Measurements from ENCODE around the gene DLG5. TPM values are rescaled to one million over a fixed set of nuclear protein-coding genes. Genes with fewer than 3 reads are reported as not detected.
A peak's percentile ranks its signal among the peaks of the same experiment; 100 is the strongest.

Gene DLG5
- polyA plus RNA-seq, 1 of the 3 experiments (the other 2 are of a cell fraction) = 31.3 TPM

GRCh38 chr10:77799352-77799751 is 127.2 kb downstream of the DLG5 start:
- WGBS (ENCODE audit: low lambda C conversion rate) = 93% methylated on average over 5 of the region's 5 CpGs
- Histone ChIP-seq H2AFZ (ENCODE audit: low read depth) (no peak overlapping the region), H3K27ac (ENCODE audit: low read depth in 2 of 2, low read length in 1 of 2) (peak overlapping the region in 1 of 2 experiments; percentile 25; a peak in 1 of 4 replicates), H3K79me2 (ENCODE audit: insufficient read depth) (no peaks in the 10 kb centered on the region), H3K36me3 (replicated peaks in 1 of 2; ENCODE audit: control insufficient read depth in 1 of 2, insufficient read depth in 2 of 2, low read length in 1 of 2) (peaks cover 30 to 63% of the 10 kb centered on the region in 2 experiments), H3K27me3 (ENCODE audit: insufficient read depth) (no peaks in the 10 kb centered on the region), H3K9me3 (no peaks in the 10 kb centered on the region), H4K20me1 (ENCODE audit: insufficient read depth) (no peaks in the 10 kb centered on the region), H3K4me2 (no peak overlapping the region), H3F3A (replicated peaks; ENCODE audit: insufficient read depth) (peaks cover 13% of the 10 kb centered on the region), H3K4me3 (ENCODE audit: low read depth in 2 of 2, low read length in 1 of 2) (no peak overlapping the region), H3K9me2 (no peaks in the 10 kb centered on the region), H3K4me1 (ENCODE audit: control insufficient read depth in 1 of 2, insufficient read depth in 2 of 2, low read depth in 1 of 2, low read length in 1 of 2) (peaks cover 0 to 4% of the 10 kb centered on the region in 2 experiments; a peak in 1 of 4 replicates), H3K9ac (no peak overlapping the region)
- DNase-seq = no peak
- ChIA-PET CTCF (interaction anchor here (0.8 to 1.2 kb wide), 2 partner anchors 9 to 368 kb away, joined by 3 read pairs; no protein-coding TSS in a partner anchor), POLR2A (no interaction called here)
- TF ChIP-seq TAF1 (IDR thresholded peaks at IDR 0.05; ENCODE audit: borderline replicate concordance, low read depth, low read length) = no peak
- TF ChIP-seq NFIC (IDR thresholded peaks at IDR 0.05; ENCODE audit: borderline replicate concordance) = no peak

- Histone ChIP-seq H3K4me2 (no peak overlapping the region), H3K9ac (no peak overlapping the region), H2AFZ (ENCODE audit: low read depth) (no peak overlapping the region), H4K20me1 (ENCODE audit: insufficient read depth) (no peaks in the 10 kb centered on the region), H3F3A (replicated peaks; ENCODE audit: insufficient read depth) (peaks cover 13% of the 10 kb centered on the region), H3K79me2 (ENCODE audit: insufficient read depth) (no peaks in the 10 kb centered on the region), H3K27ac (ENCODE audit: low read depth in 2 of 2, low read length in 1 of 2) (peak overlapping the region in 1 of 2 experiments; percentile 25; a peak in 1 of 4 replicates), H3K9me2 (no peaks in the 10 kb centered on the region), H3K27me3 (ENCODE audit: insufficient read depth) (no peaks in the 10 kb centered on the region), H3K36me3 (replicated peaks in 1 of 2; ENCODE audit: control insufficient read depth in 1 of 2, insufficient read depth in 2 of 2, low read length in 1 of 2) (peaks cover 33 to 64% of the 10 kb centered on the region in 2 experiments), H3K9me3 (no peaks in the 10 kb centered on the region), H3K4me1 (ENCODE audit: control insufficient read depth in 1 of 2, insufficient read depth in 2 of 2, low read depth in 1 of 2, low read length in 1 of 2) (peaks cover 0 to 4% of the 10 kb centered on the region in 2 experiments; a peak in 1 of 4 replicates), H3K4me3 (ENCODE audit: low read depth in 2 of 2, low read length in 1 of 2) (no peak overlapping the region)
- DNase-seq = no peak
- ChIA-PET CTCF (interaction anchor here (0.8 to 1.2 kb wide), 2 partner anchors 9 to 368 kb away, joined by 3 read pairs; no protein-coding TSS in a partner anchor), POLR2A (no interaction called here)
- 86% methylated on average over 2 of the region's 2 CpGs for WGBS (ENCODE audit: low lambda C conversion rate)
- TF ChIP-seq FOSL2 (IDR thresholded peaks at IDR 0.05; ENCODE audit: borderline replicate concordance, low read depth) = peak; percentile 22; the same call in 1 of the 2 replicates
- no peak for TF ChIP-seq TAF1 (IDR thresholded peaks at IDR 0.05; ENCODE audit: borderline replicate concordance, low read depth, low read length)
- no peak for TF ChIP-seq RAD21 (IDR thresholded peaks at IDR 0.05; ENCODE audit: low read length)
Measured at GRCh38 chr10:77798940-77799339, 127.6 kb downstream of the DLG5 start.

GRCh38 chr10:77796311-77796915 is 130.1 kb downstream of the DLG5 start:
- Histone ChIP-seq H3K36me3 (replicated peaks in 1 of 2; ENCODE audit: control insufficient read depth in 1 of 2, insufficient read depth in 2 of 2, low read length in 1 of 2) (peaks cover 29 to 78% of the 10 kb centered on the region in 2 experiments), H3K9ac (no peak overlapping the region), H2AFZ (ENCODE audit: low read depth) (no peak overlapping the region), H3K27me3 (ENCODE audit: insufficient read depth) (no peaks in the 10 kb centered on the region), H3K79me2 (ENCODE audit: insufficient read depth) (no peaks in the 10 kb centered on the region), H3K9me2 (no peaks in the 10 kb centered on the region), H3K4me1 (ENCODE audit: control insufficient read depth in 1 of 2, insufficient read depth in 2 of 2, low read depth in 1 of 2, low read length in 1 of 2) (peaks cover 0 to 4% of the 10 kb centered on the region in 2 experiments; a peak in 1 of 4 replicates), H3K4me3 (ENCODE audit: low read depth in 2 of 2, low read length in 1 of 2) (no peak overlapping the region), H3K9me3 (no peaks in the 10 kb centered on the region), H3K4me2 (no peak overlapping the region), H4K20me1 (ENCODE audit: insufficient read depth) (no peaks in the 10 kb centered on the region), H3F3A (replicated peaks; ENCODE audit: insufficient read depth) (peaks cover 11% of the 10 kb centered on the region), H3K27ac (ENCODE audit: low read depth in 2 of 2, low read length in 1 of 2) (no peak overlapping the region)
- DNase-seq = no peak
- WGBS (ENCODE audit: low lambda C conversion rate) = 96% methylated on average over 9 of the region's 16 CpGs
- ChIA-PET POLR2A (no interaction called here), CTCF (no interaction called here)
- TF ChIP-seq JUND (IDR thresholded peaks at IDR 0.05) (no peak), CTCF (IDR thresholded peaks at IDR 0.05) (no peak)
